Kidney (tissue), 14 donors: ENCODE data around the gene SLC25A30. TPM values are rescaled to one million over a fixed set of nuclear protein-coding genes. Genes with fewer than 3 reads are reported as not detected.
"Not testable (repeated sequence)": the region's sequence is repeated elsewhere in the genome, so short reads cannot be mapped to it uniquely, and the experiment has no call there.

ENCODE experiments used
- DNase-seq, 5 donors: peaks; one replicate each; pipeline ENCODE4 v3.0.0-alpha.2; 2013 to 2020
- FAIRE-seq: peaks from 2 replicates; lab custom pipeline; 2012; peaks lifted over from hg19 to GRCh38; lab: Jason Lieb, UNC
- H3K27ac ChIP-seq, 2 donors: one replicate each; pipeline ENCODE4 v1.7.0; 2013; ENCODE audit warnings: low read depth in 2 of 2, low read length in 2 of 2, inconsistent platforms in 1 of 2
- H3K27me3 ChIP-seq: one replicate; pipeline ENCODE4 v1.7.1; 2013; ENCODE audit warnings: low read length, inconsistent platforms; ENCODE audit not compliant: control insufficient read depth, insufficient read depth
- H3K36me3 ChIP-seq, 3 donors: one replicate each; pipeline versions ENCODE4 v1.7.0 to v1.7.1; 2013; ENCODE audit warnings: low read length in 3 of 3, control low read depth in 1 of 3, inconsistent platforms in 1 of 3; ENCODE audit not compliant: insufficient read depth in 3 of 3, control insufficient read depth in 2 of 3
- H3K4me1 ChIP-seq, 3 donors: one replicate each; pipeline versions ENCODE4 v1.7.0 to v1.7.1; 2013; ENCODE audit warnings: low read length in 3 of 3, inconsistent platforms in 1 of 3, low read depth in 1 of 3; ENCODE audit not compliant: control insufficient read depth in 2 of 3, insufficient read depth in 2 of 3
- H3K4me3 ChIP-seq, 3 donors: one replicate each; pipeline versions ENCODE4 v1.7.0 to v1.8.1; 2013; ENCODE audit warnings: low read length in 3 of 3, control low read depth in 1 of 3, inconsistent platforms in 1 of 3
- H3K9ac ChIP-seq, 3 donors: one replicate each; pipeline versions ENCODE4 v1.7.0 to v1.7.1; 2013; ENCODE audit warnings: low read length in 3 of 3, control low read depth in 1 of 3, inconsistent platforms in 1 of 3
- H3K9me3 ChIP-seq, 3 donors: one replicate each; pipeline versions ENCODE4 v1.7.0 to v1.7.1; 2013; ENCODE audit warnings: low read length in 3 of 3, control low read depth in 1 of 3, inconsistent platforms in 1 of 3; ENCODE audit not compliant: control insufficient read depth in 2 of 3, insufficient read depth in 1 of 3
- CTCF ChIP-seq: IDR thresholded peaks from 3 replicates; pipeline ENCODE4 v1.5.1; 2012; ENCODE audit warnings: mild to moderate bottlenecking, moderate library complexity, borderline replicate concordance; ENCODE audit not compliant: insufficient read depth; ENCODE audit errors: extremely low read depth
- intact Hi-C: fragments of 100-400 bp; cut with DNase I; formaldehyde crosslinking; loops from one replicate; pipeline ENCODE4 v1.11.1; 2022
- polyA plus RNA-seq: library from polyadenylated mRNA; stranded (reverse); fragments of 350-450 nt; fragmentation: Illumina TruSeq; extraction: RNeasy Lipid Tissue Mini Kit (QIAGEN cat#74804); gene quantifications from one replicate; pipeline ENCODE4 v1.2.3, GENCODE V29; 2014; ENCODE audit warnings: low read depth, low replicate concordance; ENCODE audit not compliant: insufficient read depth
- total RNA-seq: library from RNA; stranded (reverse); fragmentation: NEBNext Ultra II Directional; extraction: Animal tissue kit (Norgen Biotek cat#: 25700); gene quantifications from one replicate; pipeline ENCODE4 v1.2.1, GENCODE V29; 2021
- donor health status: control.
- donor health status: control.
- donor health status: control.
- donor health status: control.
- donor health status: control.
- donor health status: DM: yes; HTN: yes; CAD: no.
- donor health status: Normal renal cell carcinoma (clear cell type).

Gene SLC25A30
- total and polyA plus RNA-seq, 2 donors from 2014 or later, result 32.9 to 47.1 TPM

DNA sequence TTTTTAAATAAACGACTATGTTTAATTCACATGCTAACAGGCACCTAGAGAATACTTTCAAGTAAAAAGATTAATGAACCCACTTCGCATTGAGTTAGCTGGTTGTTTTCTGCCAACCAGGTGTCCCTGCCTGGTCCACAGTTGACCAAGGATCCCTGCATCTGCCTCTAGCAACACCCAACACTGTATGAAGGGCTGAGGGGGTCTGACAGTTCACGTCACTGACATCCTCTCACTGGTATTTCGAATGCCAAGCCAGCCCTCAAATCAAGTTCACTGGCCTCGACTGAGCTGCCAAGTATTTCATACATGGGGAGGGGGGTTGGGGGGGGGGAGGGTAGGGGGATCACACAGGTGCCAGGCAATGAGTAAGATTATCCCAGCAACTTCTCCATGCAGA is 25.4 kb downstream of the SLC25A30 start:
- TF ChIP-seq CTCF, result no peak
- Histone ChIP-seq H3K9ac (no peak overlapping the region), H3K27ac (no peak overlapping the region), H3K36me3 (peaks cover 2 to 37% (median 10%) of the 10 kb centered on the region in 3 donors), H3K4me3 (no peak overlapping the region), H3K27me3 (no peaks in the 10 kb centered on the region), H3K4me1 (peaks cover 0 to 18% (median 10%) of the 10 kb centered on the region in 3 donors), H3K9me3 (no peaks in the 10 kb centered on the region)
- FAIRE-seq (no peak), DNase-seq (no peak)
- intact Hi-C loops, result no loop called here

DNA sequence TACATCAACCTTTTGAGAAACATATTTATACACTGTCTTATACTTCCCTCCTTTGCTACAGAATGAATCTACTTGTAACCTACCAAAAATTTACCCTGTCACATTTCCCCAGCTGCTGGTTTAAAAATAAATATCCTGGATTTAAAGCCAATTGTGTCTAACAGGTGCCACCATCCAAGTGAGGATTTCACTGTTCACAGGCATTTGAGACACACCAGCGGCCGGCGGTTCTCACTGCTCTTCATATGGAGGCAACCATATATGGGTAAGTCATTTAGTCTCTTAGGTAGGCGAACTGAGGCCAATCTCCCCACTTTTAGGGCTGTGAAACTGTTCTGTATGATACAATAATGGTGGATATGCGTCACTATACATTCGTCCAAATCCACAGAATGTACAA is 26.2 kb downstream of the SLC25A30 start:
- intact Hi-C loops, result no loop called here

DNA sequence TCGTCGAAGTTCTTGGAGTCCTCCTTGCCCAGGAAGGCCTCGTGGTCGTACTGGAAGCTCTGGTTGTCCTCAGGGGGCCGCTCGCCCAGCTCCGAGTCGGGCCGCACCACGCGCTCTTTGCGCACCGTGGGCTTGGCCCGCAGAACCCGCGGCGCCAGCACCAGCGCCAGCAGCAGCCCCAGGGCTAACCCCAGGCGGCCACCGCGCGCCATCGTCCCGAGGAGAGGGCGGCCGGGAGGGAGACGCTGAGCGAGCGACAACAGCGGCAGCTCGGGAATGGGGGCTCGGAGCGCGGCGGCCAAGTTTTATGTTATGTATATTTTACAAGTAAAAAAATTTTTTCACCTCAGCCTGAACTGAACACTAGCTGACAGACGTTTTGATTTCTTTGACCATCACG is 27.0 kb downstream of the SLC25A30 start:
- DNase-seq, H3K9ac ChIP-seq, H3K4me3 ChIP-seq, H3K9me3 ChIP-seq, H3K27me3 ChIP-seq, FAIRE-seq, H3K27ac ChIP-seq, intact Hi-C loops: not testable (repeated sequence)
- Histone ChIP-seq H3K36me3 (peaks cover 2 to 31% (median 7%) of the 10 kb centered on the region in 3 donors), H3K4me1 (peaks cover 0 to 12% (median 2%) of the 10 kb centered on the region in 3 donors)

More for the DNA sequence above, 26.2 kb downstream of the SLC25A30 start:
- no peak overlapping the region for H3K4me3 ChIP-seq
- no peak for TF ChIP-seq CTCF
- H3K9ac ChIP-seq, result no peak overlapping the region
- H3K9me3 ChIP-seq, result no peaks in the 10 kb centered on the region
- DNase-seq (no peak), FAIRE-seq (no peak)
- peaks cover 0 to 17% (median 8%) of the 10 kb centered on the region in 3 donors for H3K4me1 ChIP-seq
- no peak overlapping the region for H3K27ac ChIP-seq
- no peaks in the 10 kb centered on the region for H3K27me3 ChIP-seq
- H3K36me3 ChIP-seq, result peaks cover 2 to 36% (median 8%) of the 10 kb centered on the region in 3 donors

GRCh38 chr13:45390348-45390747 is 27.8 kb downstream of the SLC25A30 start:
- FAIRE-seq, intact Hi-C loops, H3K4me3 ChIP-seq, DNase-seq, H3K9me3 ChIP-seq, H3K4me1 ChIP-seq, H3K27me3 ChIP-seq, H3K9ac ChIP-seq, H3K27ac ChIP-seq: not testable (repeated sequence)
- peaks cover 0 to 24% (median 2%) of the 10 kb centered on the region in 3 donors for H3K36me3 ChIP-seq
